HG02970 (cell line): Measurements from ENCODE around the gene DAPK3.

ENCODE experiments used
- ATAC-seq: cut with Tn5 transposase; IDR thresholded peaks from one replicate; pipeline ENCODE4 v1.9.1; 2021; ENCODE audit warnings: mild to moderate bottlenecking, moderate library complexity, moderate number of reproducible peaks; ENCODE audit not compliant: unreplicated experiment, low FRiP score

The DAPK3 gene

GRCh38 chr19:3932931-3933810 lies 37.7 kb downstream of the DAPK3 start, which contains the start of gene NMRK2:
Gene NMRK2 (plus strand): TSS chr19:3933069. CDS start chr19:3933672, 603 bp downstream.
- no peak for ATAC-seq

GRCh38 chr19:3931041-3931440 lies 39.9 kb downstream of the DAPK3 start:
- ATAC-seq, result no peak

GRCh38 chr19:3923912-3924311 lies 47.0 kb downstream of the DAPK3 start:
- no peak for ATAC-seq

GRCh38 chr19:3923096-3923758 lies 47.7 kb downstream of the DAPK3 start:
- no peak for ATAC-seq

- ATAC-seq, result no peak
Measured at GRCh38 chr19:3919793-3920192, 51.1 kb downstream of the DAPK3 start.

- no peak for ATAC-seq
Measured at GRCh38 chr19:3916033-3916432, 54.9 kb downstream of the DAPK3 start.

- no peak for ATAC-seq
Measured at GRCh38 chr19:3914199-3914598, 56.7 kb downstream of the DAPK3 start.

GRCh38 chr19:3910105-3910504 lies 60.8 kb downstream of the DAPK3 start:
- ATAC-seq, result no peak
